ENCODE results near the gene FIP1L1. TPM values are rescaled to one million over a fixed set of nuclear protein-coding genes. Genes with fewer than 3 reads are reported as not detected.

The FIP1L1 gene
- total RNA-seq, 1 experiment from 2014 or later = 103 TPM

- no TSS peak for BruUV-seq (replicated peaks)
- ChIA-PET CTCF (interaction anchor here (0.5 to 6.1 kb wide), 8 partner anchors 13 to 1242 kb away, joined by 3 to 34 read pairs (median 3); no protein-coding TSS in a partner anchor), POLR2A (interaction anchor here (1.1 to 2.6 kb wide), 8 partner anchors 12 to 226 kb away, joined by 3 to 14 read pairs (median 4); no protein-coding TSS in a partner anchor)
- Mint-ChIP-seq H3K4me3 (ENCODE audit: unreplicated experiment) (peak overlapping the region; percentile 2), H3K27ac (ENCODE audit: low read depth, unreplicated experiment) (peak overlapping the region; percentile 78), H3K27me3 (ENCODE audit: insufficient read depth, unreplicated experiment) (no peaks in the 10 kb centered on the region), H3K36me3 (ENCODE audit: insufficient read depth, unreplicated experiment) (no peaks in the 10 kb centered on the region), H3K9me3 (ENCODE audit: unreplicated experiment) (peaks cover 14% of the 10 kb centered on the region), H3K4me1 (ENCODE audit: insufficient read depth, unreplicated experiment) (peaks cover 35% of the 10 kb centered on the region)
- DNase-seq (ENCODE audit: unreplicated experiment) = peak; percentile 36
- TF ChIP-seq, protein P1, sequence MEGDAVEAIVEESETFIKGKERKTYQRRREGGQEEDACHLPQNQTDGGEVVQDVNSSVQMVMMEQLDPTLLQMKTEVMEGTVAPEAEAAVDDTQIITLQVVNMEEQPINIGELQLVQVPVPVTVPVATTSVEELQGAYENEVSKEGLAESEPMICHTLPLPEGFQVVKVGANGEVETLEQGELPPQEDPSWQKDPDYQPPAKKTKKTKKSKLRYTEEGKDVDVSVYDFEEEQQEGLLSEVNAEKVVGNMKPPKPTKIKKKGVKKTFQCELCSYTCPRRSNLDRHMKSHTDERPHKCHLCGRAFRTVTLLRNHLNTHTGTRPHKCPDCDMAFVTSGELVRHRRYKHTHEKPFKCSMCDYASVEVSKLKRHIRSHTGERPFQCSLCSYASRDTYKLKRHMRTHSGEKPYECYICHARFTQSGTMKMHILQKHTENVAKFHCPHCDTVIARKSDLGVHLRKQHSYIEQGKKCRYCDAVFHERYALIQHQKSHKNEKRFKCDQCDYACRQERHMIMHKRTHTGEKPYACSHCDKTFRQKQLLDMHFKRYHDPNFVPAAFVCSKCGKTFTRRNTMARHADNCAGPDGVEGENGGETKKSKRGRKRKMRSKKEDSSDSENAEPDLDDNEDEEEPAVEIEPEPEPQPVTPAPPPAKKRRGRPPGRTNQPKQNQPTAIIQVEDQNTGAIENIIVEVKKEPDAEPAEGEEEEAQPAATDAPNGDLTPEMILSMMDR (IDR thresholded peaks at IDR 0.05; ENCODE audit: unreplicated experiment) = no peak
- intact Hi-C loops (cut with micrococcal nuclease) = no loop called here
These were observed 99.7 kb downstream of the FIP1L1 start for GRCh38 chr4:53477038-53477565.

DNA sequence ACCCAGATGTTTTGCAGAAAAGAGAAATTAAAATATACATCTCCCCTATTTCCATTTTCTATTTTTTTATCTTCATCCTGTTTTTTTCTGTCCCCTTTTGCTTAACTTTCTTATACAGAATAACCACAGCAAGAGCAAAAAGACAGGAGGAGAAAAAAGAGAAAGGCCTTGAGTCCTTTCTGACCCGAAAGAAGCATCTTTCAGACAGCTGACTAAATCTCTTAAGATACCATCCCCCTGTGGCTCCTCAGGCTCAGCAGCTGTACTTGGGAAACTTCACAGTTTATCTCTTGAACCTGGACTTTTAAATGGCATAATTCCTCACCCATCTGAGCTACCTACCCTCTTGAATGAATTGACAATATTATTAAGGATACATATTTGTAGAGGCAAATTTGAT is 100.2 kb downstream of the FIP1L1 start:
- DNase-seq (ENCODE audit: unreplicated experiment) = no peak
- Mint-ChIP-seq H3K4me3 (ENCODE audit: unreplicated experiment) (no peak overlapping the region), H3K4me1 (ENCODE audit: insufficient read depth, unreplicated experiment) (peaks cover 35% of the 10 kb centered on the region), H3K27me3 (ENCODE audit: insufficient read depth, unreplicated experiment) (no peaks in the 10 kb centered on the region), H3K27ac (ENCODE audit: low read depth, unreplicated experiment) (peak overlapping the region; percentile 31), H3K36me3 (ENCODE audit: insufficient read depth, unreplicated experiment) (no peaks in the 10 kb centered on the region), H3K9me3 (ENCODE audit: unreplicated experiment) (peaks cover 10% of the 10 kb centered on the region)
- intact Hi-C loops (cut with micrococcal nuclease) = no loop called here
- ChIA-PET POLR2A (interaction anchor here (1.1 to 2.6 kb wide), 5 partner anchors 12 to 24 kb away, joined by 3 to 14 read pairs (median 4); no protein-coding TSS in a partner anchor), CTCF (interaction anchor here (0.5 to 6.1 kb wide), 5 partner anchors 12 to 1243 kb away, joined by 3 to 34 read pairs (median 4); no protein-coding TSS in a partner anchor)
- BruUV-seq (replicated peaks) = no TSS peak
- TF ChIP-seq, protein P1 (IDR thresholded peaks at IDR 0.05; ENCODE audit: unreplicated experiment) = no peak

- peak; percentile 80 for DNase-seq (ENCODE audit: unreplicated experiment)
- H3K4me1 Mint-ChIP-seq (ENCODE audit: insufficient read depth, unreplicated experiment) = peaks cover 35% of the 10 kb centered on the region
These were observed 101.4 kb downstream of the FIP1L1 start for GRCh38 chr4:53478671-53479456.

More at GRCh38 chr4:53478671-53479456, 101.4 kb downstream of the FIP1L1 start:
- Mint-ChIP-seq H3K9me3 (ENCODE audit: unreplicated experiment) (no peaks in the 10 kb centered on the region), H3K4me3 (ENCODE audit: unreplicated experiment) (no peak overlapping the region), H3K27me3 (ENCODE audit: insufficient read depth, unreplicated experiment) (no peaks in the 10 kb centered on the region), H3K27ac (ENCODE audit: low read depth, unreplicated experiment) (peak overlapping the region; percentile 31), H3K36me3 (ENCODE audit: insufficient read depth, unreplicated experiment) (no peaks in the 10 kb centered on the region)
- no TSS peak for BruUV-seq (replicated peaks)
- TF ChIP-seq, protein P1 (IDR thresholded peaks at IDR 0.05; ENCODE audit: unreplicated experiment) = no peak
- CTCF ChIA-PET = interaction anchor here (6.1 kb wide), 1 partner anchor 11 kb away, joined by 34 read pairs; no protein-coding TSS in a partner anchor
- POLR2A ChIA-PET = interaction anchor here (1.4 to 2.6 kb wide), 3 partner anchors 11 to 13 kb away, joined by 5 to 14 read pairs (median 12); no protein-coding TSS in a partner anchor
- intact Hi-C loops (cut with micrococcal nuclease) = no loop called here
